Measurements from ENCODE around the gene KIZ. TPM values are rescaled to one million over a fixed set of nuclear protein-coding genes. Genes with fewer than 3 reads are reported as not detected.

KIZ gene
- total and polyA plus RNA-seq, 7 experiments from 2014 or later = 15.6 to 49.6 (median 32.5) TPM

DNA sequence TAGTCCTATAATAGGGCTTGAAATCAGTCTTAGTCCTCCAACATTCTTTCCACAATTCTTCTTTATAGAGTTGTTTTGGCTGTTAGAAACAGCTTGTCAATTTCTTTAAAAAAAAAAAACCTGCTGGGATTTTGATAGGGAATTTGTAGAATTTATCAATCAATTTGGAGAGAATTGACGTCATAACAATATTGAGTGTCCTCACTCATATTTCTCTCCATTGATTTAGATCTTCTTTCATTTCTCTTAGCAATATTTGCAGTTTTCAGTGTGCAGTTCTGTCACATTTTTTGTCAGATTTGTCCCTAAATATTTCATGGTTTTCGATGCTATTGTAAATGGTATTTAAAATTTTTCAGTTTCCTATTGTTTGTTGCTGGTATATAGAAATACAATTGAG, 14.5 kb upstream of the KIZ start:
- Mint-ChIP-seq H3K4me3 (no peak overlapping the region), H3K27me3 (peaks cover 51 to 82% (median 59%) of the 10 kb centered on the region in 5 donors), H3K9me3 (peaks cover 0 to 5% (median 0%) of the 10 kb centered on the region in 11 donors), H3K36me3 (peaks cover 0 to 3% (median 0%) of the 10 kb centered on the region in 5 donors), H3K4me1 (peaks cover 0 to 3% (median 0%) of the 10 kb centered on the region in 7 donors), H3K27ac (no peak overlapping the region)
- H3K4me1 ChIP-seq (ENCODE audit: control insufficient read depth in 2 of 2, insufficient read depth in 2 of 2, low read length in 2 of 2) = no peaks in the 10 kb centered on the region
- DNase-seq (no peak), ATAC-seq (no peak)
- H3K27ac ChIP-seq (ENCODE audit: low read depth, low read length) = no peak overlapping the region
- intact Hi-C loops (cut with micrococcal nuclease) = no loop called here
- H3K36me3 ChIP-seq (ENCODE audit: control insufficient read depth in 2 of 3, insufficient read depth in 3 of 3, low read length in 3 of 3) = no peaks in the 10 kb centered on the region
- POLR2A ChIA-PET = interaction anchor here (0.6 kb wide), 1 partner anchor 29 kb away, joined by 3 read pairs; no protein-coding TSS in a partner anchor
- CTCF ChIA-PET = no interaction called here
- H3K9me3 ChIP-seq (ENCODE audit: control insufficient read depth in 2 of 3, low read length in 3 of 3) = no peaks in the 10 kb centered on the region
- H3K27me3 ChIP-seq (ENCODE audit: control insufficient read depth in 2 of 2, insufficient read depth in 2 of 2, low read length in 2 of 2) = peaks cover 7% of the 10 kb centered on the region in 2 donors
- H3K4me3 ChIP-seq (ENCODE audit: low read length) = no peak overlapping the region

DNA sequence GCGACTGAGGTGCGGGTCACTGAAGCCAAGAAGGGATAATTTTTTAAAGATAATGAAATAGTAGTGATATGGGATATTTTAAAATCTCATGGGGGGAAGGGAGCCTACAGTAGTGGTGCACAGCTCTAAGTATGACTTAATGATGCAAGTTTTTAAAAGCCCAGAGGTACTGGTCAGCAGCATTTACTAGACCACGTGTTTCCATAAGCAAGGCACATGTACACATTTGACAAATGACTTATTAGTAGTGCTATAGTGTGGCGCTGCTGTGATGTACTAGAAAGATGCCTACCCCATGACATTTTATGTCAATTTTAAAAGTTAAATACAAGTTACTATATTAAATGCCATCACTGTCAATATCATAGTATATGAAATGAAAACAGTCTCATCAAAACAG, 12.2 kb upstream of the KIZ start:
- Histone ChIP-seq H3K27ac (ENCODE audit: low read depth, low read length) (no peak overlapping the region), H3K4me3 (ENCODE audit: low read length) (no peak overlapping the region), H3K4me1 (ENCODE audit: control insufficient read depth in 2 of 2, insufficient read depth in 2 of 2, low read length in 2 of 2) (no peaks in the 10 kb centered on the region), H3K9me3 (ENCODE audit: control insufficient read depth in 2 of 3, low read length in 3 of 3) (no peaks in the 10 kb centered on the region), H3K36me3 (ENCODE audit: control insufficient read depth in 2 of 3, insufficient read depth in 3 of 3, low read length in 3 of 3) (no peaks in the 10 kb centered on the region), H3K27me3 (ENCODE audit: control insufficient read depth in 2 of 2, insufficient read depth in 2 of 2, low read length in 2 of 2) (no peaks in the 10 kb centered on the region)
- H3K4me3 Mint-ChIP-seq = no peak overlapping the region
- H3K27ac Mint-ChIP-seq = no peak overlapping the region
- H3K4me1 Mint-ChIP-seq = no peaks in the 10 kb centered on the region
- DNase-seq = no peak
- no peak for ATAC-seq
- peaks cover 42 to 71% (median 50%) of the 10 kb centered on the region in 5 donors for H3K27me3 Mint-ChIP-seq
- no peaks in the 10 kb centered on the region for H3K9me3 Mint-ChIP-seq
- intact Hi-C loops (cut with micrococcal nuclease) = no loop called here
- no peaks in the 10 kb centered on the region for H3K36me3 Mint-ChIP-seq
- CTCF ChIA-PET = no interaction called here
- POLR2A ChIA-PET = interaction anchor here (0.6 kb wide), 1 partner anchor 284 kb away, joined by 3 read pairs; no protein-coding TSS in a partner anchor

DNA sequence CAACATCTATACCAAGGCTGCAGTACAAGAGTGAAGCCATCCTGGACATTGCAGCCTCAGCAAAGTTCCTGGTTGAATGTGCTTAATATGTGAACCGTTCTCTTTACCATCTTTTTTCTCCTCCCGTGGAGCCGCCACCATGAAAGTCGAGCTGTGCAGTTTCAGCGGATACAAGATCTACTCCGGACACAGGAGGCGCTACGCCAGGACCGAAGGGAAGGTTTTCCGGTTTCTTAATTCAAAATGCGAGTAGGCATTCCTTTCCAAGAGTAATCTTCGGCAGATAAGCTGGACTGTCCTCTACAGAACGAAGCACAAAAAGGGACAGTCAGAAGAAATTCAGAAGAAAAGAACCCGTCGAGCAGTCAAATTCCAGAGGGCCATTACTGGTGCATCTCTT, 11.3 kb upstream of the KIZ start:
- H3K27me3 Mint-ChIP-seq = peaks cover 44 to 68% (median 51%) of the 10 kb centered on the region in 5 donors
- no peaks in the 10 kb centered on the region for H3K4me1 Mint-ChIP-seq
- POLR2A ChIA-PET = no interaction called here
- no peak for ATAC-seq
- H3K9me3 Mint-ChIP-seq = no peaks in the 10 kb centered on the region
- Histone ChIP-seq H3K27me3 (ENCODE audit: control insufficient read depth in 2 of 2, insufficient read depth in 2 of 2, low read length in 2 of 2) (no peaks in the 10 kb centered on the region), H3K4me1 (ENCODE audit: control insufficient read depth in 2 of 2, insufficient read depth in 2 of 2, low read length in 2 of 2) (no peaks in the 10 kb centered on the region), H3K27ac (ENCODE audit: low read depth, low read length) (no peak overlapping the region), H3K4me3 (ENCODE audit: low read length) (no peak overlapping the region), H3K9me3 (ENCODE audit: control insufficient read depth in 2 of 3, low read length in 3 of 3) (no peaks in the 10 kb centered on the region), H3K36me3 (ENCODE audit: control insufficient read depth in 2 of 3, insufficient read depth in 3 of 3, low read length in 3 of 3) (no peaks in the 10 kb centered on the region)
- CTCF ChIA-PET = interaction anchor here (0.6 kb wide), 1 partner anchor 42 kb away, joined by 3 read pairs; no protein-coding TSS in a partner anchor
- H3K36me3 Mint-ChIP-seq = no peaks in the 10 kb centered on the region
- H3K27ac Mint-ChIP-seq = no peak overlapping the region
- no peak overlapping the region for H3K4me3 Mint-ChIP-seq
- intact Hi-C loops (cut with micrococcal nuclease) = no loop called here
- no peak for DNase-seq

DNA sequence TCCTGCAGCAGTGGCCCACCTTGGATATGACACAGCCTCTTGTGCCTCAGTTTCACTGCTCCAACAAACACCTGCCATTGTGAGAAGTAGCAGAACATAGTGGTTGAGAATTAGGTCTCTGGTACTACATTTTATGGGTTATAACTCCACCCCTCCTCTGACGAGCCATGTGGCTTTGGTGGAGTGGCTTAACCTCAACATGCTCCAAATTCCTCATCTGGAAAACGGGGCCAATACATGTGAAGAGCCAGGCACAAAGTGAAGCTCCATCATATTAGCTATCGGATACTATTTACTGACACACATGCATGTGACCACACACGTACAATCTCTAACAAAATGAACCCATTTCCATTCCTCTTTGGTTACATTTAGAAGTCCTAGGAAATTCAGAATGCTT, 8.4 kb upstream of the KIZ start:
- no peaks in the 10 kb centered on the region for H3K36me3 ChIP-seq (ENCODE audit: control insufficient read depth in 2 of 3, insufficient read depth in 3 of 3, low read length in 3 of 3)
- intact Hi-C loops (cut with micrococcal nuclease) = no loop called here
- H3K9me3 ChIP-seq (ENCODE audit: control insufficient read depth in 2 of 3, low read length in 3 of 3) = no peaks in the 10 kb centered on the region
- ChIA-PET CTCF (no interaction called here), POLR2A (no interaction called here)
- no peak for DNase-seq
- Mint-ChIP-seq H3K4me1 (no peaks in the 10 kb centered on the region), H3K9me3 (peaks cover 0 to 1% (median 0%) of the 10 kb centered on the region in 11 donors), H3K4me3 (no peak overlapping the region), H3K36me3 (peaks cover 0 to 4% (median 0%) of the 10 kb centered on the region in 5 donors), H3K27ac (no peak overlapping the region), H3K27me3 (peaks cover 29 to 48% (median 38%) of the 10 kb centered on the region in 5 donors)
- H3K27me3 ChIP-seq (ENCODE audit: control insufficient read depth in 2 of 2, insufficient read depth in 2 of 2, low read length in 2 of 2) = no peaks in the 10 kb centered on the region
- H3K27ac ChIP-seq (ENCODE audit: low read depth, low read length) = no peak overlapping the region
- H3K4me1 ChIP-seq (ENCODE audit: control insufficient read depth in 2 of 2, insufficient read depth in 2 of 2, low read length in 2 of 2) = no peaks in the 10 kb centered on the region
- ATAC-seq = no peak
- H3K4me3 ChIP-seq (ENCODE audit: low read length) = no peak overlapping the region

DNA sequence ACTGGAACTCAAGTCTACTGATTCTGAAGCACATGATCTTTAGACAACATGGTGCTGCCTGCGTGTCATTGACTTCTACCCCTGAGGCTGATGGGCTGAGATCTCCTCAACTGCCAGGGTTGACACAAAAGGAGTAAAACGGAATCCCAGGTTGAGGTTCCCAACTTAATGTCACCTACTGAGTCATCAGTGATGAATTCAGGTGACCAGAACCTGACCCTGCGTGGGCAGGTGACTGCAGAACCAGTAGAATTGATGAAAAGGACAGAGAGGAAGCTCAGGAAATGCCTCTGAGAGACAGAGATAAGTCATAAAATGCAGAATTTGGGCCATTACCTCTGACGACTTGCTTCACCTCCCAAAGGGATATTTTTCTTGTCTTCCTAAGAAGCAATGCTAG, 7.7 kb upstream of the KIZ start:
- peaks cover 0 to 4% (median 0%) of the 10 kb centered on the region in 5 donors for H3K36me3 Mint-ChIP-seq
- Histone ChIP-seq H3K9me3 (ENCODE audit: control insufficient read depth in 2 of 3, low read length in 3 of 3) (no peaks in the 10 kb centered on the region), H3K4me3 (ENCODE audit: low read length) (no peak overlapping the region), H3K4me1 (ENCODE audit: control insufficient read depth in 2 of 2, insufficient read depth in 2 of 2, low read length in 2 of 2) (no peaks in the 10 kb centered on the region), H3K27me3 (ENCODE audit: control insufficient read depth in 2 of 2, insufficient read depth in 2 of 2, low read length in 2 of 2) (no peaks in the 10 kb centered on the region), H3K36me3 (ENCODE audit: control insufficient read depth in 2 of 3, insufficient read depth in 3 of 3, low read length in 3 of 3) (no peaks in the 10 kb centered on the region), H3K27ac (ENCODE audit: low read depth, low read length) (no peak overlapping the region)
- H3K27me3 Mint-ChIP-seq = peaks cover 27 to 46% (median 36%) of the 10 kb centered on the region in 5 donors
- DNase-seq = no peak
- ChIA-PET CTCF (no interaction called here), POLR2A (no interaction called here)
- peaks cover 0 to 1% (median 0%) of the 10 kb centered on the region in 11 donors for H3K9me3 Mint-ChIP-seq
- H3K4me1 Mint-ChIP-seq = no peaks in the 10 kb centered on the region
- no peak overlapping the region for H3K27ac Mint-ChIP-seq
- no peak overlapping the region for H3K4me3 Mint-ChIP-seq
- no peak for ATAC-seq
- intact Hi-C loops (cut with micrococcal nuclease) = no loop called here

DNA sequence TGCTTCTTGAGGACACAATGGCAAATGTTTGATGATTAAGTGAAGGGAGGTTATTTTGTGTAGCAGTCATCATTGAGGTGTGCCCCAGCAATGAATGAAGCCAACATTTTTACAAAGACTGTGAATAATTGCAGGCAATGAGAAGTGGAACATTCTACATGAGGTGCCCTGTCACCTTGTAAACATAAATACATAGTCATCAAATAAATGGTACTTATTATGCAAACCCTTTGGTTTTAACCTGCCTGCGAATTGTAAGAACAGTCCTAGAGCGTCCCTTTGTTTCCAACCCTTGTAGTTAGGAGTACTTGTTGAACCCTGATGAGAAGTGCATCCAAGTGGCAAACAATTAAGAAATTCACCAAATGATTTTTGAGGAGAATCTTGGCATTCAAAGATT, 7.1 kb upstream of the KIZ start:
- Mint-ChIP-seq H3K9me3 (peaks cover 0 to 1% (median 0%) of the 10 kb centered on the region in 11 donors), H3K27me3 (peaks cover 23 to 42% (median 31%) of the 10 kb centered on the region in 5 donors), H3K36me3 (peaks cover 0 to 4% (median 0%) of the 10 kb centered on the region in 5 donors), H3K4me3 (no peak overlapping the region), H3K27ac (no peak overlapping the region), H3K4me1 (no peaks in the 10 kb centered on the region)
- no peaks in the 10 kb centered on the region for H3K9me3 ChIP-seq (ENCODE audit: control insufficient read depth in 2 of 3, low read length in 3 of 3)
- ATAC-seq = no peak
- no peaks in the 10 kb centered on the region for H3K36me3 ChIP-seq (ENCODE audit: control insufficient read depth in 2 of 3, insufficient read depth in 3 of 3, low read length in 3 of 3)
- ChIA-PET POLR2A (no interaction called here), CTCF (no interaction called here)
- no peaks in the 10 kb centered on the region for H3K4me1 ChIP-seq (ENCODE audit: control insufficient read depth in 2 of 2, insufficient read depth in 2 of 2, low read length in 2 of 2)
- no peaks in the 10 kb centered on the region for H3K27me3 ChIP-seq (ENCODE audit: control insufficient read depth in 2 of 2, insufficient read depth in 2 of 2, low read length in 2 of 2)
- DNase-seq = no peak
- no peak overlapping the region for H3K27ac ChIP-seq (ENCODE audit: low read depth, low read length)
- no peak overlapping the region for H3K4me3 ChIP-seq (ENCODE audit: low read length)
- intact Hi-C loops (cut with micrococcal nuclease) = no loop called here

DNA sequence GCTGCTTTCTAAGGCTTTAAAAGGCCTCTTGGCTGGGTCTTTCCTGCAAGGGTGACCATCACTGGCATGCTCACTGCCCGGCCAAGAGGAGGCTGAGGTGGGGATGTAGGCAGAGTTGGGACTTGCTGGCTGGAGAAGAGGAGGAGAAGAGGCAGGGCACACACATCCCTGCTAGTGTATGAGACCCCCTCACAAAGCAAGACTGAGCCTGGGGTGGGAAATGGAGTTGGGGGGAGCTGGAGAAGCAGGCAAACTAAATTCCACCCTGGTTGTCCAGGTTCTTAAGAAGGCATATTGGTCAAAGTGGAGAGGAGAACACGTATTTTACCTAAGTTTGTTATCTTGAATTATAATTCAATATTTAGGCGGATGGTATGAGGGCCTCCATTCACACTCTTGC, 1.7 kb upstream of the KIZ start:
- Mint-ChIP-seq H3K4me3 (peak overlapping the region in 6 of 10 donors; percentile 19 to 91 (median 56)), H3K36me3 (peaks cover 0 to 4% (median 0%) of the 10 kb centered on the region in 5 donors), H3K27me3 (peaks cover 0 to 9% (median 4%) of the 10 kb centered on the region in 5 donors), H3K27ac (peak overlapping the region in 3 of 9 donors; percentile 11 to 25 (median 17)), H3K4me1 (peaks cover 11 to 29% (median 20%) of the 10 kb centered on the region in 7 donors), H3K9me3 (peaks cover 0 to 1% (median 0%) of the 10 kb centered on the region in 11 donors)
- peaks cover 10 to 16% of the 10 kb centered on the region in 2 donors for H3K4me1 ChIP-seq (ENCODE audit: control insufficient read depth in 2 of 2, insufficient read depth in 2 of 2, low read length in 2 of 2)
- H3K36me3 ChIP-seq (ENCODE audit: control insufficient read depth in 2 of 3, insufficient read depth in 3 of 3, low read length in 3 of 3) = no peaks in the 10 kb centered on the region
- no peaks in the 10 kb centered on the region for H3K9me3 ChIP-seq (ENCODE audit: control insufficient read depth in 2 of 3, low read length in 3 of 3)
- CTCF ChIA-PET = no interaction called here
- no peak overlapping the region for H3K27ac ChIP-seq (ENCODE audit: low read depth, low read length)
- H3K4me3 ChIP-seq (ENCODE audit: low read length) = no peak overlapping the region
- POLR2A ChIA-PET = no interaction called here
- intact Hi-C loops (cut with micrococcal nuclease) = loop anchor here in 1 of 2 donors (2.0 kb wide), 1 partner anchor 411 kb away; the partner anchor contains the start of gene RALGAPA2
- ATAC-seq (no peak), DNase-seq (no peak)
- H3K27me3 ChIP-seq (ENCODE audit: control insufficient read depth in 2 of 2, insufficient read depth in 2 of 2, low read length in 2 of 2) = no peaks in the 10 kb centered on the region
